Eye (tissue), 1 donor: Measurements from ENCODE around the gene TCEAL9.
"Not testable (repeated sequence)": the region's sequence is repeated elsewhere in the genome, so short reads cannot be mapped to it uniquely, and the experiment has no call there.

Experiments
- DNase-seq: peaks from one replicate; pipeline ENCODE4 v3.0.0-alpha.2; 2015

Gene TCEAL9

DNA sequence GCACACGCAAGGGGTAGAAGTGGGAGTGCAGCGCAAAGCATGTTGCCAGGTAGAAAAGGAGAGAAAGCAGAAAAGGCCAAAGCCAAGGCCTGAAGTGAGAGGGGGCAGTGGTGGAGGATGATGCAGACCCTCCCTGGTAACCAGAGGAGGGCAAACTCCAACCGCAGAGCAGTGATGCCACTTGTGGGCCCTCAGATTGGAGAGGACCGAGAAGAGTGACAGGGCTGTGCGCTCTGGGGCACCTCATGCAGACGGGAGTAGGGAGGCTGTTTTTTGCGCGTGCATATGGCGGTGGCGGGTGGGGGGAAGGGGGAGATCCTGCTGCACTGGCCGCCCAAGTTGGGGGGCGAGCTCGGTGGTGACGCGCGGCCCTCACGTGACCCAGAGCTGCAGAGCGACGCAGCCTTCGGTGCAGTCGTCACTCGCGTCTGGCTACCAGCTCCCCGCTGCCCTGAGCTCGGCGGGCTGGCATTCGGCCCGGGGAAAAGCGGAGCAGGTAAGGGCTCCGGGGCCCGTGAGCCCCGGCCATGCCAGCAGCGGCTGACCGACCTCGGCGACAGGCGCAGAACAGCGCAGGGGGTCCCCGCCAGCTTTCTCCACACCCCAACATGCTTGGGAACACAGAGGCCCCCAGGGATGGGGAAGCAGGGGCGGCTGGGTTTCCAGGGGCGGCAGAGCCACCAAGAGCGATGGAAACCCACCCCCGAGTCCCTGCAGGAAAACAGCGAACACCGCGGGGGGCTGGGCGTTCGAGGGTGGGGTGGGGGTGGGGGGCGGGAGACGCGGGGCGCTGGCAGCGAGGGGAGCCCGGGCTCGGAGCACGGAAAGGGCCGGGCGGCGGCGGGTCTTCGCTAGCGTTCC, 20.0 kb downstream of the TCEAL9 start, which contains the start of gene BEX3:
Gene BEX3 (plus strand): TSS at position 421 of the 861 bp plus-strand sequence. CDS start 984 bp downstream, outside the sequence.
- peak; percentile 89 for DNase-seq

DNA sequence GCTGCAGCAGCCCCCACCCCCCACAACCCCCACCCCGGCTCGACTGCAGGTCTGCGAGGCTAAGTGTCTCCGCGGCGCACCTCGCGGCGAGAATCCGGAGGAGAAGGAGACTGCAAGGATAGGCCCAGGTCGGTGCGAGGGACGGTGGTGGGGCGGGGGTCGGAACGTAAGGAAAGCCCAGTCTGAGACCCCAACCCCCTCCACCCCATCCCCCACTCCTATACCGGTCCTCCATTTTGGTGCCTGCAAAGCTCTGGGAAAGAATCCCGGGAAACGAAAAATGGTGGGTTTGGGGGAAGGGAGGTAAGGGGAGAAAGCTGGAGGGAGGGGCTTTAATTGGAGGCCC, 20.6 kb downstream of the TCEAL9 start:
- DNase-seq, result peak; percentile 77

DNA sequence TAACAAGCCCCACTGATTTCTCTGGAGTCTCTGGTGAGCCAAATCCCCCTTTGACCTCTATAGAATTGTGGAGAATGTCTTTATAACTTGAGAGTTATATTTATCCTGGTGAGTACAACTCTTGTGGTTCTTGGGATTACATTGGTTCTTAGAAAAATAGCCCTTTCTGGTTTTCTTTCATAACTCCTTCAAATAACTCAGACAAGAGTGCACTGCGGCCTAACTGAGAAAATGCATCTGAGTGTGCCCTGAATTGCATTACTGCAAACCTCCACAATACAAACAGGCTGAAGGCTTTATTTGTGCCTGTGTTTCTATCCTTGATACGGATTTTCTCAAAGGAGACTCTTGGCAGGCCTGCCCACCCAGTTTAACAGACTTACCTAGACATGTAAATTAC, 22.7 kb downstream of the TCEAL9 start:
- no peak for DNase-seq

DNA sequence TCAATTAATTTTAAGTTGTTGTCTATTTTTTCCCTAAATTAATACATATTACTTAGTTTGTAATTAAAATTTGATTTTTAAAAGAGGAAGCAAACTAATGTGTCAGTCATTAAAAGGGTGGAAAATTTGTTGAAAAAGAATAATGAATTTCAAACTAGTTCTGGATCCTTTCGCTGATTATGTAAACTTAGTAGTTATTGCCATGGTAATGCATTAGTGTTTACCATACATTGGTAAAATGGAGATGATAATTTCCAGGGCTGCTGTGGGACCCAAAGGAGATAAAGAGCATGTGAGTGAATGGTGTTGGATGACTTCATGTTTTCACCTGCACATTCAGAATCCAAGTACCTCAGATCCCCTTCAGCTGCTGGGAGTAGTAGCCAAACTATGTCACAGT, 26.6 kb downstream of the TCEAL9 start:
- DNase-seq, result no peak

DNA sequence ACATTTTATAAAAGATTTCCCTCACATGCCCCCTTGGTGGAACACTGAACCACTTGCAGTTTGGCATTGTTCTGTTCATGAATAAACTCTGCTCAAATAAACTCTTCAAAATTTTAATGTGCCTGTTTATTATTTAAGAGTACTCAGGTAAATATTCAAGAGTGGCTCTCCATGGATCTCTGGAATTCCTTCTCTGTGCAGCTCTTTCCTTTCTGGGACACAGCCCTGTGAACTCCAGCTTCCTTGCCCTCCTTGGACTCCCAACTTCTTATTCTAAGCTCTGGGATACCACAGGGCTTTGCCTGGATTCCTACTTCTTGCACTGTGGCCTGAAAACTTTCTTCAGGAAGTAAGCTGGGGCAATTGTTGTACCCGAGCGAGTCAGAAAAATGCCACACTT, 28.4 kb downstream of the TCEAL9 start:
- no peak for DNase-seq

DNA sequence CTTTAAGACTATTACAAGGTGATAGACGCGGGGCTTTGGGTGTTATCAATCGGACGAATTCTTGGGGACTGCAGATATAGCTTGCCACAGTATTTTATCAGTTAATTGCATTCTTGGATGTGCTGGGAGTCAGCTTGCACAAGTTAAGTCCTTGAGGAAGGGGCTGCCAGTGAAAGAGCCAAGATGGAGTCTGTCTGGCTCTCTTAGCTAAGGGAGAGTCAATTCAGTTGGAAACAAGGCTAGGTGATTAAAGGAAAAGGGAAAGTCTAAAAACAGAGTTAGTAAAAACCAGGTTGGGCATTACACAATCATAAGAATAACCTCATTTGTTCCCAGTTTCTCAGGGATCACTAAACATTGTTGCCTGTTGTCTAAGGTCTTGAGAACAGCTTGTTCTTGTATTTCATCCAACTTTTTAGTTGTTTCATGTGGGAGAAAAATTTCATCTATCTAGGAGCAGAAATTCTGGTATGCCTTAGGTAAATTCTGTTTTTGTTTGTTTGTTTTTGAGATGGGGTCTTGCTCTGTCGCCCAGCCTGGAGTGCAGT, 29.1 kb downstream of the TCEAL9 start:
- not testable (repeated sequence) for DNase-seq

DNA sequence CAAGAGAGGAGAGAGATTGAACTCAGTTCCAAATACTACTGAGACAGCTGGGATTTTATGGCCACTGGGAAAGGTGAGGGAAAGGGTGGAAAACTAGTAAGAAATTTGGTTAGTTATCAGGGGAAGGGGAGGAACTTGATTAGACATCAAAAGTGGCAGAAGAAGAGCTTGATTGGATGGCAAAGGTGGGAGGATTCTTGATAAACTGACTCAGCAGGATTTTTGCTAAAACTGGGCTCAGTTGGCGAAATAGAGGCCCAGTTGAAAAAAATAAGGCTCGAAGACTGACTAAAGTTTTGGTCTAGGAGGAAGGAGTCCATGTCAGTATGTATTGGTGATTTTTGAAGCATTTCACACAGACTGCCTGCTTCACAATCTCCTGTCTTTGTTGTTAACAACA, 30.0 kb downstream of the TCEAL9 start:
- DNase-seq, result no peak

DNA sequence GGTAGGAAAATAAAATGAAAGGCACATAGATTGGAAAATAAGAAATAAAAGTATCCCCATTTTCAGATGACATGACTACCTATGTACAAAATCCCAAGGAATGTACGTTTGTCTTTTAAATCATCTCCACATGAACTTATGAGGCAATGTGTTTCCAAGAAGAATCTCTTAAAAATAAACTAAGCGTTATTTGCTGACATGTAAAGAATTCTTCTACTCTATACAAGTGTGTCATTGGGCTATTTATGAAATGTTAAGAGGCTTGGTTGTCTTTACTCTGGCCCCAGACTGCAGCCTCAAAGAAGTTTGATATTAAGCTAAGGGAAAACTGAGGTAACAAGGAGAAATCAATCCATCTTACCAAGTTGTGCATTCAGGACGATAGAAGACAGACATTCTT, 37.2 kb downstream of the TCEAL9 start:
- no peak for DNase-seq

DNA sequence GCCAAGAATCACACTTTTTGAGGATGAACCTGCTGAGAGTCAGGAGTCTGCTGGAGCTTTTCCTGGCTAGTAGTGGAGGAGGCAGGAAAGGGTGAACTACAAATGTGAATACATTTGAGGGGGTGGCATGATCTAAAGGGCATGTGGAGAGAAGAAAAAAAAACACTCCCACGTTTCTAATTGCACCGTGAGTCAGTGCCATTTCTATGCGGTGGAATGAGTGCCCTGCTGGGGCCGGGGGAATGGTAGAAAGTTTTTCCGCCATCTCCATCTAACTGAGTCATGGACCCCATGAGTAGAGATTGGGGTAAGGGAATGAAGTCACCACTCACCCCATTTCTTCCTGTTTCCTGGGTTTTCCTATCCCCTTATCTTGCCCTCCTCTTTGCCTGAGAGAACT, 39.9 kb downstream of the TCEAL9 start:
- no peak for DNase-seq

DNA sequence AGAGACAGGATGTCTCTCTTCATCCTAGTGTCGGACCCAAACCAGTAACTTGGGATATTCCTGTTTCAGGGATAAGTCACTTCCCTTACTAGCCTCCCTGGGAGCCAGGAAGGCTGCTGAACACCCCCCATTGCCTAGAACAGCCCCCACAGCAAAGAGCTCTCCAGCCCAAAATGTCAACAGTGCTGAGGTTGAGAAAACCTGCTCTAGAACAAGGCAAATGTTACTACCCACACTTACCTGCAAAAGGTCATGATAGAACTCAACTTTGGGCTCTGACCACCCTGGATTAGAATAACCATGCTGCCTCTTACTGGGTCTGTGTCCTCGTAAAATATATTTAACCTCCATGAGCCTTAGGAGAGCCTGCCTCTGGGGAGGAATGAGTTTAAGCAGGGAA, 40.4 kb downstream of the TCEAL9 start:
- no peak for DNase-seq

DNA sequence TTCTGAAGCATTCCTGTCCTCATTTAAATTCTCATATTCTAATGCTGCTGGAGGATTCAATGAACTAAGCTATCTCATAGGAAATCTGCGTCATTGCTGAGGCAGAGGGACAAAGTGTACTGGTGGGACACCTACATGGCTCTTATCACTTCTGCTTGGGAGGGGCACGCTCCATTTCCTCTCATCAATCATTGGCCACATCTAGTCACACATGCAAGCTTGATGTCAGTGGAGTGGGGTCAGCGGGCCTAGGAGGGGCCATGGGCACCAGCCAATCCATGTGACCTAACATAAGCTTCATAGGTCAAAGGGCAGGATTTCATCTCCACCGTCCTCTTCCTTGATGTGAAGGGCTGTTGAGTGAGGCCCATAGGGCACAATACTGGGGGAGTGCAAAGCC, 41.4 kb downstream of the TCEAL9 start:
- no peak for DNase-seq

DNA sequence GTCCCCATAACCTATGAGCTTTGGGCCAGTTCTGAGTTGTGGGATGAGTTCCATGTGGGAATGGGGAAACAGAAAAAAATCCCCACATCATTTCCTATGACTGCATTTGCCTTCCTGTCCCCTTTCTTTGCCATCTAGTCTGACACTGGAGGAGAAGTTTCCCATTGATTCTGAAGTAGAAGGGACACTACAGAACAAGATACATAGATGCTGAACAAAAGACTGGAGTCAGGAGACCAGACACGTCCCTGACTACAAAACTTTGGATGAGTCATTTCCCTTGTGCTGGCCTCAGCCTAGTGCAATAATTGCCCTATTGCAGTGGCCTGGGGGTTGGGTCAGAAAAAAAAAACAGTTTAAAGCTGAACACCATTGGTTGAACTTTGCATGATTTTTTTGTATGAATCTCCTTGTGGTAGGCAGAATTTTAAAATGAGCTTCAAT, 42.1 kb downstream of the TCEAL9 start:
- DNase-seq, result no peak

DNA sequence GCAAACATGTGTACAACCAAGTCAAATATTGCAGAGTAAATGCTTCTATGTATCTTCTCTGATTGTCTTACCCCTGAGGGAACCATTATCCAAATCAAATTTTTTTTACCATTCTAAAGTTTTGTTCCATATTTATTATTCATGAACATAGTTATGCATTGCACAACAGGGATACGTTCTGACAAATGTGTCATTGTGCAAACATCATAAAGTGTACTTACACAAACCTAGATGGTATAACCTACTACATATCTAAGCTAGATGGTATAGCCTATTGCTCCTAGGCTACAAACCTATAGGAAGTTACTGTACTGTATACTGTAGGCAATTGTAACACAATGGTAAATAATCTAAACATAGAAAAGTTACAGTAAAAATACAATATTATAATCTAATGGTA, 43.4 kb downstream of the TCEAL9 start:
- no peak for DNase-seq

DNA sequence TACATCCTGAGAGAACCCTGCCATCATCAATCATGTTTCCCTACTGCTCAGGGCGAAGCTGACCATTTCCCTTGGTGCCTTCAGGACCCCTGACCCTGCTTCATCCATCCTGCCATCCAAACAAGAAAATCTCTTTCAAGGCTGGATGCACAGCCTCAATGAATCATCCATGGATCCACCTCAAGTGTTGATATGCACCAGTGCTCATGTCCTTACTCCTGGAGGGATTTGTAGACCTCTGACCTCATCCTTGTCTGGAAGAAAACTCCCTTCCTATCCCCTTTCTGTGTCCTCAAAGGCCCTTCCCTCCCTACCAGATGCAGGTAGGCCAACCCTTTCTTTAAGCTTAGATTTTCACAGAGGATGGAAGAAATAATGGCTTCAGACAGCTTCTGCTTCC, 44.6 kb downstream of the TCEAL9 start:
- DNase-seq, result no peak

DNA sequence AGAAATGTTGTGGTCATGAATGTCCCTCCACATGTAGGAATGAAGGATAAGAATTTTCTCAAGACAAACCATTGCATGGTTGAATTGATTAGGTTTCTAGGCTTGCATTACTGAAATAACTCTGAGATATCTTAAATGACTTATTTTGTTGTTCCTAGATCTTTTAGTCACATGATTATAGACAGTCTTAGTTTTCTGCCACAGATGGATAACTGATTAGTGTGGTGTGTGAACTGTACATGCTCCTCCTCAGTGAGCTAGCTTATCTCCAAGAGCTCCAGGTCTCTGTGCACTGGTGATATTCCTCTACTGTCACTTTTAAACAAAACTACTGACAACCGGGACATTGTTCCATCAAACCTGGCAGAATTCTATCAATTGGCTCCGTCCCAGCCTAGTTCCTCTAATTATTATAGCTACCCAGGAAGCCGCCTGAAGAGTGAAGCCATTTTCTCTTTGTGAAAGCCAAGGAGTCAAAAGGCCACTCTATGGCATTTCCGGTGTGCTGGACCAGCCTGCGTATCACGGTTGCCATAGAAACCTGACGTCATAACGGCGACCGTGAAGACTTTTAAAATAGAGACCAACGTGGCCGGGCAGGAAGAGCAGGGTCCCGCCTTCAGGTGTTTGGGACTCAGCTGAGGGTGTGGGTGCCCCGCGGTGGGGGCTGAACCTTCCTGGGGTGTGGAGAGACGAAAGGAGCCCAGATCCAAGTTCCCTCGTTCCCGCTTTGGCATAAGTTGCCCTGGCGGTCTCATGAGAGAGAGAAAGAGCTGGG, 48.1 kb downstream of the TCEAL9 start:
- DNase-seq, result peak; percentile 87

DNA sequence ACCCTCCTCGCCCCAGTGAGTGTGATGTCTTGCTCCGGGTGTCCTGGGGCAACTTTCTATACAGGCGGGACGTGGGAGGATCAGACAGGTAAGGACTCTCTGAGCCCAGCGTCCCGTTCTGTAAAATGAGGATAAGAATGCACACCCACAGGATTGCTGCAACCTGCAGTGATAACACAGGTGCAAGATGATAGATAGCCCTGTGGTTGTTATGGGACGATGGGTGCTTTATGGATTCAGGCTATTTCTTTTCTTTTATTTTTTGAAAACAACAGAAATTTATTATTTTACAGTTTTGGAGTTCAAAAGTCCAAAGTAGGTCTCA, 48.7 kb downstream of the TCEAL9 start:
- no peak for DNase-seq

DNA sequence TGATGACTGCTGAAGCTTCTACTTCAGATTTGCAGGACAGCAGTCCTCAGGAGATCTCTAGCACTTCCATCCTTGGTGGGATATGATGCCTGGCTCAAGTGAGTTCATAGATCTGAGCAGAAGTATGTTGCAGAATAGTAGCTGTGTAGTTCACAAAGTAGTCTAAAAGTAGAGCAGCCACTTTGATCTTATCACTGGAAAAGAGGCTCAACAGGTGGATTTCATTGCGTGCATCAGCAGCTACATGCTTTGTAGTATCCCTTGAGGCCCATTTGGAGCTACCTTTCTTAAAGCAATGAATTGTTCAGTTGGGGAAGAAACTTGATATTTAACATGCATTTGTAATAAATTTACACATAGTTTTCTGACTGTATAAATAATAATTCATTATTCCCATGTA, 50.0 kb downstream of the TCEAL9 start:
- no peak for DNase-seq

DNA sequence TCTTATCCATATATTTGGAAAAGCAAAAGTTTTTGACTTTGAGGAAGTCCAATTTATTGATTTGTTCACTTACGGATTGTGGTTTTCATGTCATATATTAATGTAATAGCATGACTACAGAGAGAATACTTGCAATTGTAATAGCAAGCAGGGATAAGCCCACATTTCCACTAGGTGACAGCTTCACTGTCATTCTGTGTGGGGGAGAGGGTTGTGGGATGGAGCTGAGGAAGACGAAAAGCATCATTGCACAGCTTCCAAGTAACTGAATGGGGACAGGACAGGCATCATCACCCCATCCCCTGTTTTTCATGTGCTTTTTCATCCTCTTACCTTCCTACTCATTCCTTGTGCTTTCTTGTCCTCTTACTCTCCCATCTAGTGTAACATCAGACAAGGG, 51.5 kb downstream of the TCEAL9 start:
- DNase-seq, result no peak
